Measurements from ENCODE around the gene OR10J5. TPM values are rescaled to one million over a fixed set of nuclear protein-coding genes. Genes with fewer than 3 reads are reported as not detected.

Gene OR10J5
- total RNA-seq, 1 donor from 2014 or later: not detected

Other genes starting within 250 kb of the OR10J5 start
- not detected in 2 replicates for gene FCER1A, start 233.7 kb downstream of the OR10J5 start, total RNA-seq
- not detected in 2 replicates for gene OR10J4, start 103.8 kb downstream of the OR10J5 start, total RNA-seq
- not detected in 2 replicates for gene OR10J1, start 96.3 kb downstream of the OR10J5 start, total RNA-seq
- gene APCS, start 51.8 kb upstream of the OR10J5 start, total RNA-seq: not detected in 2 replicates
- gene CRP, start 178.6 kb upstream of the OR10J5 start, total RNA-seq: not detected in 2 replicates
- gene DUSP23, start 245.0 kb upstream of the OR10J5 start, total RNA-seq: 54.5 and 83.5 TPM in 2 replicates

Measured in epithelial cell of proximal tubule (primary cell).